Measurements from ENCODE around the gene TEKT5.

Gene TEKT5

GRCh38 chr16:10606607-10607006 is 88.1 kb downstream of the TEKT5 start:
- DNase-seq: no peak

- no peak for DNase-seq
Observed at GRCh38 chr16:10605636-10606035, 89.1 kb downstream of the TEKT5 start.

- DNase-seq: no peak
Observed at GRCh38 chr16:10601444-10602408, 93.0 kb downstream of the TEKT5 start.

- no peak for DNase-seq
Observed at GRCh38 chr16:10600782-10601443, 93.8 kb downstream of the TEKT5 start.

GRCh38 chr16:10599626-10600025 is 95.1 kb downstream of the TEKT5 start:
- DNase-seq: no peak

GRCh38 chr16:10598157-10598556 is 96.6 kb downstream of the TEKT5 start:
- no peak for DNase-seq

- DNase-seq: no peak
Observed at GRCh38 chr16:10597187-10597601, 97.5 kb downstream of the TEKT5 start.

GRCh38 chr16:10594312-10594950 is 100.3 kb downstream of the TEKT5 start:
- DNase-seq: no peak

GRCh38 chr16:10592611-10593010 is 102.1 kb downstream of the TEKT5 start:
- no peak for DNase-seq

- DNase-seq: no peak
Observed at GRCh38 chr16:10590342-10590741, 104.4 kb downstream of the TEKT5 start.

GRCh38 chr16:10589109-10589508 is 105.6 kb downstream of the TEKT5 start:
- no peak for DNase-seq

- DNase-seq: no peak
Observed at GRCh38 chr16:10587622-10588021, 107.1 kb downstream of the TEKT5 start.

GRCh38 chr16:10584981-10585438 is 109.7 kb downstream of the TEKT5 start:
- no peak for DNase-seq

- DNase-seq: no peak
Observed at GRCh38 chr16:10583269-10583668, 111.5 kb downstream of the TEKT5 start.

GRCh38 chr16:10581507-10581906 is 113.2 kb downstream of the TEKT5 start:
- DNase-seq: no peak

GRCh38 chr16:10580883-10581247 is 113.9 kb downstream of the TEKT5 start:
- DNase-seq: no peak

GRCh38 chr16:10579965-10580882 is 114.5 kb downstream of the TEKT5 start, which contains the start of gene EMP2:
Gene EMP2 (minus strand): TSS chr16:10580598. CDS start chr16:10547617, 32,981 bp downstream.
- no peak for DNase-seq

- DNase-seq: no peak
Observed at GRCh38 chr16:10579575-10579964, 115.2 kb downstream of the TEKT5 start.

- DNase-seq: no peak
Observed at GRCh38 chr16:10578474-10579316, 116.0 kb downstream of the TEKT5 start.

Measured in stimulated activated CD4-positive, alpha-beta T cell treated with anti-CD3 and anti-CD28 coated beads, Interleukin-1b, Interleukin-23, amount 100 ng/mL, for 48 hours (primary cell).